Naive thymus-derived CD4-positive, alpha-beta T cell (primary cell): ENCODE data around the gene WWTR1. TPM values are rescaled to one million over a fixed set of nuclear protein-coding genes. Genes with fewer than 3 reads are reported as not detected.

Experiments
- ATAC-seq: fragments of 150-1000 bp; cut with Tn5 transposase; 2 replicates; pipeline ENCODE4 v1.10.0; 2021; ENCODE audit warnings: mild to moderate bottlenecking, moderate library complexity
- CTCF ChIA-PET: fragments of 350-600 bp; sonication (Branson Sonifier 250); formaldehyde crosslinking; loops from one replicate; lab custom pipeline; 2021; ENCODE audit warnings: antibody characterized with exemption; lab: Charles Lee
- POLR2A ChIA-PET: fragments of 350-600 bp; sonication (Branson Sonifier 250); formaldehyde crosslinking; loops from one replicate; lab custom pipeline; 2021; ENCODE audit warnings: antibody characterized with exemption, inconsistent platforms; lab: Charles Lee
- DNase-seq, 9 donors: peaks; one replicate each; pipeline versions ENCODE4 v3.0.0 to v3.0.0-alpha.2; 2020 to 2022; ENCODE audit warnings: mixed read lengths in 1 of 9
- H3K27ac ChIP-seq: one replicate; pipeline ENCODE4 v1.7.0; 2013; ENCODE audit warnings: mild to moderate bottlenecking, low read depth, low read length, moderate library complexity
- H3K27me3 ChIP-seq, 2 donors: one replicate each; pipeline ENCODE4 v1.7.0; 2013; ENCODE audit warnings: low read length in 2 of 2, mild to moderate bottlenecking in 2 of 2, moderate library complexity in 2 of 2; ENCODE audit not compliant: control insufficient read depth in 2 of 2, insufficient read depth in 2 of 2
- H3K36me3 ChIP-seq, 3 experiments: 1 replicate in 2 of 3; 2 replicates in 1 of 3; pipeline ENCODE4 v1.7.0; 2013; ENCODE audit warnings: low read length in 3 of 3, mild to moderate bottlenecking in 3 of 3, moderate library complexity in 1 of 3; ENCODE audit not compliant: insufficient read depth in 3 of 3, control insufficient read depth in 2 of 3
- H3K4me1 ChIP-seq, 2 donors: one replicate each; pipeline ENCODE4 v1.7.0; 2013; ENCODE audit warnings: low read length in 2 of 2, mild to moderate bottlenecking in 2 of 2, moderate library complexity in 1 of 2; ENCODE audit not compliant: control insufficient read depth in 2 of 2, insufficient read depth in 2 of 2
- H3K4me3 ChIP-seq: 2 replicates; pipeline ENCODE4 v1.7.0; 2013; ENCODE audit warnings: mild to moderate bottlenecking, low read length
- H3K9me3 ChIP-seq, 3 experiments: 1 replicate in 2 of 3; 2 replicates in 1 of 3; pipeline ENCODE4 v1.7.0; 2013; ENCODE audit warnings: low read length in 3 of 3; ENCODE audit not compliant: control insufficient read depth in 2 of 3
- H3K27ac Mint-ChIP-seq, 9 donors: one replicate each; pipeline ENCODE4 v1.8.0; 2020 to 2022; ENCODE audit warnings: mixed read lengths in 9 of 9, mild to moderate bottlenecking in 8 of 9, moderate library complexity in 5 of 9, inconsistent platforms in 2 of 9
- H3K27me3 Mint-ChIP-seq, 5 donors: one replicate each; pipeline ENCODE4 v1.8.0; 2021 to 2022; ENCODE audit warnings: mixed read lengths in 5 of 5, mild to moderate bottlenecking in 1 of 5
- H3K36me3 Mint-ChIP-seq, 5 donors: one replicate each; pipeline ENCODE4 v1.8.0; 2020 to 2022; ENCODE audit warnings: mixed read lengths in 5 of 5, mild to moderate bottlenecking in 3 of 5, inconsistent platforms in 1 of 5
- H3K4me1 Mint-ChIP-seq, 7 donors: one replicate each; pipeline ENCODE4 v1.8.0; 2020 to 2022; ENCODE audit warnings: mixed read lengths in 7 of 7, mild to moderate bottlenecking in 3 of 7, inconsistent platforms in 1 of 7
- H3K4me3 Mint-ChIP-seq, 10 donors: one replicate each; pipeline ENCODE4 v1.8.0; 2020 to 2022; ENCODE audit warnings: mild to moderate bottlenecking in 10 of 10, mixed read lengths in 10 of 10, moderate library complexity in 6 of 10, inconsistent platforms in 2 of 10
- H3K9me3 Mint-ChIP-seq, 11 donors: one replicate each; pipeline ENCODE4 v1.8.0; 2020 to 2022; ENCODE audit warnings: mixed read lengths in 11 of 11, mild to moderate bottlenecking in 4 of 11, inconsistent platforms in 1 of 11, moderate library complexity in 1 of 11
- intact Hi-C, 2 donors: fragments of 100-400 bp; cut with micrococcal nuclease; formaldehyde crosslinking; loops; one replicate each; pipeline ENCODE4 v1.15.1; 2023
- polyA plus RNA-seq, 2 donors: library from polyadenylated mRNA; unstranded; fragments of 300-500 nt; fragmentation: Illumina TruSeq; gene quantifications; one replicate each; pipeline ENCODE4 v1.2.3, GENCODE V29; 2021
- total RNA-seq, 6 experiments: library from RNA in 5 of 6; stranded (reverse) in 5 of 6; gene quantifications; 1 replicate in 5 of 6; 2 replicates in 1 of 6; pipeline ENCODE4 v1.2.3 and lab custom pipeline; 2021 to 2026

The WWTR1 gene
- total and polyA plus RNA-seq, 7 experiments from 2014 or later: 0.17 to 0.56 (median 0.31) TPM; not detected in 1

- Mint-ChIP-seq H3K9me3 (peaks cover 0 to 4% (median 0%) of the 10 kb centered on the region in 11 donors), H3K27me3 (peaks cover 0 to 6% (median 0%) of the 10 kb centered on the region in 5 donors), H3K4me1 (peaks cover 0 to 37% (median 0%) of the 10 kb centered on the region in 7 donors), H3K4me3 (no peak overlapping the region), H3K27ac (peak overlapping the region in 1 of 9 donors; percentile 10), H3K36me3 (peaks cover 0 to 5% (median 0%) of the 10 kb centered on the region in 5 donors)
- Histone ChIP-seq H3K4me3 (no peak overlapping the region), H3K27ac (no peak overlapping the region), H3K27me3 (no peaks in the 10 kb centered on the region), H3K9me3 (no peaks in the 10 kb centered on the region), H3K4me1 (peaks cover 0 to 3% of the 10 kb centered on the region in 2 donors), H3K36me3 (no peaks in the 10 kb centered on the region)
- no peak for DNase-seq
- intact Hi-C loops: no loop called here
- ChIA-PET CTCF (interaction anchor here (0.6 kb wide), 1 partner anchor 12 kb away, joined by 3 read pairs; no protein-coding TSS in a partner anchor), POLR2A (no interaction called here)
- ATAC-seq: no peak
Observed at GRCh38 chr3:149575213-149575960, 82.4 kb downstream of the WWTR1 start.

GRCh38 chr3:149572796-149573414 is 84.9 kb downstream of the WWTR1 start:
- Mint-ChIP-seq H3K36me3 (peaks cover 0 to 5% (median 0%) of the 10 kb centered on the region in 5 donors), H3K27me3 (peaks cover 0 to 6% (median 0%) of the 10 kb centered on the region in 5 donors), H3K27ac (peak overlapping the region in 1 of 9 donors; percentile 38), H3K9me3 (peaks cover 0 to 4% (median 0%) of the 10 kb centered on the region in 11 donors), H3K4me3 (no peak overlapping the region), H3K4me1 (peaks cover 0 to 27% (median 0%) of the 10 kb centered on the region in 7 donors)
- intact Hi-C loops: no loop called here
- ATAC-seq (no peak), DNase-seq (no peak)
- Histone ChIP-seq H3K27ac (no peak overlapping the region), H3K9me3 (no peaks in the 10 kb centered on the region), H3K4me1 (no peaks in the 10 kb centered on the region), H3K36me3 (no peaks in the 10 kb centered on the region), H3K27me3 (no peaks in the 10 kb centered on the region), H3K4me3 (no peak overlapping the region)
- CTCF ChIA-PET: interaction anchor here (0.6 kb wide), 1 partner anchor 617 kb away, joined by 3 read pairs; no protein-coding TSS in a partner anchor
- POLR2A ChIA-PET: no interaction called here

GRCh38 chr3:149571381-149571780 is 86.4 kb downstream of the WWTR1 start:
- no peak overlapping the region for H3K27ac Mint-ChIP-seq
- no peak overlapping the region for H3K4me3 ChIP-seq
- no peaks in the 10 kb centered on the region for H3K27me3 ChIP-seq
- intact Hi-C loops: no loop called here
- H3K36me3 Mint-ChIP-seq: peaks cover 0 to 5% (median 0%) of the 10 kb centered on the region in 5 donors
- H3K4me1 Mint-ChIP-seq: peaks cover 0 to 26% (median 0%) of the 10 kb centered on the region in 7 donors
- ATAC-seq (no peak), DNase-seq (no peak)
- POLR2A ChIA-PET: no interaction called here
- CTCF ChIA-PET: no interaction called here
- H3K27me3 Mint-ChIP-seq: peaks cover 0 to 9% (median 5%) of the 10 kb centered on the region in 5 donors
- H3K4me3 Mint-ChIP-seq: no peak overlapping the region
- H3K36me3 ChIP-seq: no peaks in the 10 kb centered on the region
- H3K9me3 ChIP-seq: no peaks in the 10 kb centered on the region
- peaks cover 0 to 4% (median 0%) of the 10 kb centered on the region in 11 donors for H3K9me3 Mint-ChIP-seq
- no peaks in the 10 kb centered on the region for H3K4me1 ChIP-seq
- H3K27ac ChIP-seq: no peak overlapping the region

- H3K36me3 Mint-ChIP-seq: peaks cover 0 to 5% (median 0%) of the 10 kb centered on the region in 5 donors
- CTCF ChIA-PET: no interaction called here
- peaks cover 0 to 15% (median 5%) of the 10 kb centered on the region in 5 donors for H3K27me3 Mint-ChIP-seq
- Histone ChIP-seq H3K27ac (no peak overlapping the region), H3K4me1 (no peaks in the 10 kb centered on the region), H3K4me3 (no peak overlapping the region), H3K9me3 (no peaks in the 10 kb centered on the region), H3K27me3 (no peaks in the 10 kb centered on the region), H3K36me3 (no peaks in the 10 kb centered on the region)
- peaks cover 0 to 4% (median 0%) of the 10 kb centered on the region in 11 donors for H3K9me3 Mint-ChIP-seq
- DNase-seq (no peak), ATAC-seq (no peak)
- POLR2A ChIA-PET: no interaction called here
- no peak overlapping the region for H3K4me3 Mint-ChIP-seq
- intact Hi-C loops: no loop called here
- H3K4me1 Mint-ChIP-seq: peaks cover 0 to 14% (median 0%) of the 10 kb centered on the region in 7 donors
- H3K27ac Mint-ChIP-seq: no peak overlapping the region
Observed at GRCh38 chr3:149570016-149570415, 87.8 kb downstream of the WWTR1 start.

GRCh38 chr3:149567381-149567780 is 90.4 kb downstream of the WWTR1 start:
- no peaks in the 10 kb centered on the region for H3K27me3 ChIP-seq
- H3K27me3 Mint-ChIP-seq: peaks cover 0 to 18% (median 9%) of the 10 kb centered on the region in 5 donors
- ATAC-seq: no peak
- no peaks in the 10 kb centered on the region for H3K36me3 Mint-ChIP-seq
- no peaks in the 10 kb centered on the region for H3K36me3 ChIP-seq
- peaks cover 0 to 2% (median 0%) of the 10 kb centered on the region in 7 donors for H3K4me1 Mint-ChIP-seq
- no peaks in the 10 kb centered on the region for H3K9me3 Mint-ChIP-seq
- no peak overlapping the region for H3K27ac Mint-ChIP-seq
- H3K4me3 ChIP-seq: no peak overlapping the region
- no peak overlapping the region for H3K27ac ChIP-seq
- no peaks in the 10 kb centered on the region for H3K4me1 ChIP-seq
- no peak overlapping the region for H3K4me3 Mint-ChIP-seq
- DNase-seq: no peak
- POLR2A ChIA-PET: no interaction called here
- CTCF ChIA-PET: interaction anchor here (0.8 kb wide), 1 partner anchor 205 kb away, joined by 3 read pairs; no protein-coding TSS in a partner anchor
- intact Hi-C loops: no loop called here
- no peaks in the 10 kb centered on the region for H3K9me3 ChIP-seq

GRCh38 chr3:149566292-149566975 is 91.4 kb downstream of the WWTR1 start:
- Mint-ChIP-seq H3K4me1 (peaks cover 0 to 2% (median 0%) of the 10 kb centered on the region in 7 donors), H3K36me3 (no peaks in the 10 kb centered on the region), H3K4me3 (no peak overlapping the region), H3K27me3 (peaks cover 0 to 19% (median 12%) of the 10 kb centered on the region in 5 donors), H3K27ac (no peak overlapping the region), H3K9me3 (no peaks in the 10 kb centered on the region)
- H3K27ac ChIP-seq: no peak overlapping the region
- ChIA-PET POLR2A (interaction anchor here (0.7 kb wide), 1 partner anchor 184 kb away, joined by 6 read pairs; no protein-coding TSS in a partner anchor), CTCF (interaction anchor here (0.5 to 0.8 kb wide), 2 partner anchors 206 to 642 kb away, joined by 3 to 4 read pairs; no protein-coding TSS in a partner anchor)
- DNase-seq (no peak), ATAC-seq (no peak)
- H3K36me3 ChIP-seq: no peaks in the 10 kb centered on the region
- no peaks in the 10 kb centered on the region for H3K9me3 ChIP-seq
- no peaks in the 10 kb centered on the region for H3K4me1 ChIP-seq
- H3K4me3 ChIP-seq: no peak overlapping the region
- intact Hi-C loops: no loop called here
- H3K27me3 ChIP-seq: no peaks in the 10 kb centered on the region
